Measurements from ENCODE around the gene CISH.

The CISH gene

GRCh38 chr3:50594253-50594785, 17.3 kb downstream of the CISH start:
- no peak for TF ChIP-seq CTCF (IDR thresholded peaks at IDR 0.05; ENCODE audit: low read depth, low read length)
- DNase-seq (ENCODE audit: extremely low read depth, low read depth): no peak

- DNase-seq (ENCODE audit: extremely low read depth, low read depth): no peak
- TF ChIP-seq CTCF (IDR thresholded peaks at IDR 0.05; ENCODE audit: low read depth, low read length): no peak
These were observed 19.0 kb downstream of the CISH start for GRCh38 chr3:50592568-50592967.

- TF ChIP-seq CTCF (IDR thresholded peaks at IDR 0.05; ENCODE audit: low read depth, low read length): no peak
- no peak for DNase-seq (ENCODE audit: extremely low read depth, low read depth)
These were observed 20.3 kb downstream of the CISH start for GRCh38 chr3:50591196-50591741.

GRCh38 chr3:50588759-50589433, 22.7 kb downstream of the CISH start:
- no peak for DNase-seq (ENCODE audit: extremely low read depth, low read depth)
- TF ChIP-seq CTCF (IDR thresholded peaks at IDR 0.05; ENCODE audit: low read depth, low read length): no peak

GRCh38 chr3:50587806-50588758, 23.5 kb downstream of the CISH start:
- no peak for TF ChIP-seq CTCF (IDR thresholded peaks at IDR 0.05; ENCODE audit: low read depth, low read length)
- no peak for DNase-seq (ENCODE audit: extremely low read depth, low read depth)

GRCh38 chr3:50587373-50587772, 24.2 kb downstream of the CISH start:
- no peak for DNase-seq (ENCODE audit: extremely low read depth, low read depth)
- TF ChIP-seq CTCF (IDR thresholded peaks at IDR 0.05; ENCODE audit: low read depth, low read length): no peak

- no peak for TF ChIP-seq CTCF (IDR thresholded peaks at IDR 0.05; ENCODE audit: low read depth, low read length)
- DNase-seq (ENCODE audit: extremely low read depth, low read depth): no peak
These were observed 24.9 kb downstream of the CISH start for GRCh38 chr3:50586763-50587070.
